Dermis microvascular lymphatic vessel endothelial cell (primary cell): ENCODE results near the gene VPS26B. TPM values are rescaled to one million over a fixed set of nuclear protein-coding genes. Genes with fewer than 3 reads are reported as not detected.
"Not testable (repeated sequence)": the region's sequence is repeated elsewhere in the genome, so short reads cannot be mapped to it uniquely, and the experiment has no call there.

Experiments used
- DNase-seq, 2 donors: peaks; one replicate each; pipeline versions ENCODE4 v3.0.0 to v3.0.0-alpha.2; 2010; ENCODE audit warnings: low read depth in 2 of 2
- total RNA-seq: library from RNA; depleted of rRNA; stranded (reverse); fragments of >200 nt; gene quantifications from 2 replicates; pipeline ENCODE4 v1.2.1, GENCODE V29; 2014

VPS26B gene
- total RNA-seq: 20.4 and 28.1 TPM in 2 replicates

GRCh38 chr11:134223836-134224709, at the start of gene VPS26B, which contains the start of gene NCAPD3:
VPS26B (plus strand) TSS chr11:134224671; CDS start chr11:134225123, 452 bp downstream.
NCAPD3 (minus strand) TSS chr11:134223967; CDS start chr11:134223926, 41 bp downstream.
- DNase-seq: peak; percentile 90 to 96

- DNase-seq: no peak
These were observed 48.2 kb upstream of the VPS26B start for GRCh38 chr11:134176284-134176683.

DNA sequence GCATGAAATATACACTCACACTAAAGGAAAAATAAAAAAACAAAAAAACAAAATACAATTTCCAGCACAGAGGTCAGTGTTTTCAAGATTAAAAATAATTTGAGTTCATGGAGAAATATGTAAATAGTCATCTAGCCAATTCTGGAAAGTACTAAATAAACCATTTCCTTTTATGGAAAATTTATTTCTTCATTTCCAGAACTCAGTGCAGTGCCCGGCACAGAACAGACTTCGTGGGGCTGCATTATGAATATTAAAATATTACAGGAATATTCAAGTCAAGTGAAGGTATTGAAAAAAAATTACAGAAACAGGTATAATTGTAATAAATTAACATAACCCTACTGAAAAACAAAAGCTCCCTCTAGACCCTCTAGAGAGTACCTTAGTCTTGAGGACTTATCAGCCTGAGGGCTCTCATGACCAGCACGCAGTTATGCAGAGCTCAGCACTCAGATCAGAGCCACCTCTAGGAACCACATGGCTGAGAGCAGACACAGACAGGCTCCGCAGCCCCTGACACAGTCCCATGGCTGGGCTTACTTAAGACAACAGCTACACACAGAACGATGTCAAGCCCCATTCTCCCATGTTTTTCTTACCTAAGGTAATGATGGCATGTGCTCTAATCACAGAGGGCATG, 46.3 kb upstream of the VPS26B start:
- no peak for DNase-seq

- DNase-seq: no peak
These were observed 42.8 kb upstream of the VPS26B start for GRCh38 chr11:134181707-134182106.

DNA sequence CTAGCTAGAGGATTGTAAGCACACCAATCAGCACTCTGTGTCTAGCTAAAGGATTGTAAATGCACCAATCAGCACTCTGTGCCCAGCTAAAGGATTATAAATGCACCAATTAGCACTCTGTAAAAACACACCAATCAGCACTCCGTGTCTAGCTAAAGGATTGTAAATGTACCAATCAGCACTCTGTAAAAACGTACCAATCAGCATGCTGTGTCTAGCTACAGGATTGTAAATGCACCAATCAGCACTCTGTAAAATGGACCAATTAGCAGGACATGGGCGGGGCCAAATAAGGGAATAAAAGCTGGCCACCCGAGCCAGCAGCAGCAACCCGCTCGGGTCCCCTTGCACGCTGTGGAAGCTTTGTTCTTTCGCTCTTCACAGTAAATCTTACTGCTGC, 36.4 kb upstream of the VPS26B start:
- DNase-seq: not testable (repeated sequence)

DNA sequence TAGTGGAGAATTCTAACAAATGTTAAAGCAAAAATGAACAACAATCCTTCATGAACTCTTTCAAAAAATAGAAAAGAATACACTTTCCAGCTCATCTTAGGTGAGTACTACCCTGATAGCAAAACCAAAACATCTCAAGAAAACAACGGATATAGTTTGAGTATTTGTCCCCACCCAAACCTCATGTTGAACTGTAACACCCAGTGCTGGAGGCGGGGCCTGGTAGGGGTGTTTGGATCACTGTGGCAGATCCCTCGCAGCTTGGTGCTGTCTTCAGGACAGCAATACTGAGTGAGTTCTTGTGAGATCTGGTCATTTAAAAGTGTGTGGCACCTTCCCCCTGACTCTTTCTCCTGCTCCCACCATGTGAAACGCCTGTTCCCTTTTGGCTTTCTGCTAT, 27.7 kb upstream of the VPS26B start:
- no peak for DNase-seq

DNA sequence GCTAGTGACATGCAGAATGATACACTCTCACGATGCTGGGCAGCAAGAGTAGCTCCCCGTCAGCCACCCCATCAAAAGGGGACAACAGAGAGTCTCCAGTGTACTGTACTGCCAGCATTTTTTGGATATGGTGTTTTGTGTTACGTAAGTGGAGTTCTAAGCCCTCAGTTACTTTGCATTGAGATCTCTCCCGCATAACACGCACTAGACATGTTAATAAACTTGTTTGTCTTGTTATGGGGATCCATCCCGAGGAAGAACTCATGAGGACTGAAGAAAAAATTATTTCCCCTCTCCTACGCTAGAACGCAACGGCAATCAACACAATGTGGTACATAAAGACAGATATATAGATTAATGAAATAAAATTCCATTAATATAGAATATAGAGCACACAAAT, 24.9 kb upstream of the VPS26B start:
- DNase-seq: no peak

GRCh38 chr11:134200688-134201087, 23.8 kb upstream of the VPS26B start:
- no peak for DNase-seq

GRCh38 chr11:134202661-134203060, 21.8 kb upstream of the VPS26B start:
- no peak for DNase-seq

GRCh38 chr11:134205729-134206128, 18.7 kb upstream of the VPS26B start:
- no peak for DNase-seq

GRCh38 chr11:134206185-134206584, 18.3 kb upstream of the VPS26B start:
- no peak for DNase-seq

DNA sequence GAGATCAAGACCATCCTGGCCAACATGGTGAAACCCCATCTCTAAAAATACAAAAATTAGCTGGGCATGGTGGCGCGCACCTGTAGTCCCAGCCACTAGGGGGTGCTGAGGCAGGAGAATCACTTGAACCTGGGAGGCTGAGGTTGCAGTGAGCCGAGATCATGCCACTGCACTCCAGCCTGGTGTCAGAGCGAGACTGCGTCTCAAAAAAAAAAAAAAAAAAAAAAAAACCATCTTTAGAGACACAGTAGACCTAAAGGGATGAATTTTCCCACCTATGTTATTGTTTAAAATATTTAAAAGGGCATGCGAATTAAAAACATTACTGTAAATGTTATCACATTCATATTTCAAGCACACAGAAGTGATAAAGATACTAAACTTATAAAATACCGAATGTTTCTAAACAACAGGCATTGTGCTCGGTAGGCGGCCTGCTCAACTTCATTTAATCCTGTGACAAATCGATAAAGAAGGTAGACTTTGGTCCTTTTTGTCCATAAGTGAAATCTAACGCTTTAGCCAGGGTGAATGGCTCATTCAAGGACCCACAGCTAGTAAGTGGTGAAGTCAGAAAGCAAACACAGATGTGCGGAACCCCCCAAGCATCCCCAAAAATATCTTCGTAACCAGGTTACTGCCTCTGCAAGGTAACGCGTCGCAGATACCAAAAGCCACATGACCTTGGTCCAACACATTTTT, 16.8 kb upstream of the VPS26B start:
- DNase-seq: peak in 1 of 2 donors; percentile 39

GRCh38 chr11:134215836-134216235, 8.6 kb upstream of the VPS26B start:
- DNase-seq: no peak

DNA sequence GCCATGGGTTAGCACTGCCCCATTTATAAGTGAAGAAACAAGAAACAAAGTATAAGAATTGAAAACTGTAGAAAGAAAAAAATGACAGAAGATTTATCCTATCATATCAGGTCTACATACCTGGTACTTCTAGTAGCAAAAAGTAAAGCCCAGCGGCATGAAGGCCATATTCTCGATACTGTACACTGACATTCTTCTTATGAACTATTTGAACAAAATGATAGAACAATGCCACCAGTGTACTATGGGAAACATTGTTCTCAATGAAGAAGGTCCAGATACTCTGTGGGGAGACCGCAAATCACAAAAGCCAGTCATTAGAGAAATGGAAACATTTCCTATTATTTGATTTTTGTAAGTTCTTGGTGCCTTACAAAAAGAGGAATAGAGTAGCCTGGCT, 7.7 kb upstream of the VPS26B start:
- DNase-seq: no peak

DNA sequence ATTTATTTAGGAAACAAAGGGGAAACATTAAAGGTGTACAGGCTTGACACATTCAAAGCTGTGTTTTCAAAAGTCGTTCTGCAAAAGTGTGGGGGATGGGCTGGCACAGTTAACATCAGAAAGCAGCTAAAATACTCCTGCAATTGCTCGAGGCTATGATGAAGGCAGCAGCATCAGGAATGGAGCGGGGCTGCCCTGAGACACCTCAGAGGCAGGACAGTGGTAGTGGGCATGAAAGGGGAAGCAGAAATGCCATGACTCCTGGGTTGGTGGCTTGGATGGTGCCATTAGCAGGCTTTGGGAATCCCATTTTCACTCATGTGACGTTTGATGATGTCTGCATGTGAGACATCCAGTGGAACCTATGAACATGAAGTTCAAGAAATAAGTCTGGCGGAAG, 1.4 kb upstream of the VPS26B start:
- no peak for DNase-seq

GRCh38 chr11:134224710-134225664, 516 bp downstream of the VPS26B start:
- DNase-seq: peak in 1 of 2 donors; percentile 51

DNA sequence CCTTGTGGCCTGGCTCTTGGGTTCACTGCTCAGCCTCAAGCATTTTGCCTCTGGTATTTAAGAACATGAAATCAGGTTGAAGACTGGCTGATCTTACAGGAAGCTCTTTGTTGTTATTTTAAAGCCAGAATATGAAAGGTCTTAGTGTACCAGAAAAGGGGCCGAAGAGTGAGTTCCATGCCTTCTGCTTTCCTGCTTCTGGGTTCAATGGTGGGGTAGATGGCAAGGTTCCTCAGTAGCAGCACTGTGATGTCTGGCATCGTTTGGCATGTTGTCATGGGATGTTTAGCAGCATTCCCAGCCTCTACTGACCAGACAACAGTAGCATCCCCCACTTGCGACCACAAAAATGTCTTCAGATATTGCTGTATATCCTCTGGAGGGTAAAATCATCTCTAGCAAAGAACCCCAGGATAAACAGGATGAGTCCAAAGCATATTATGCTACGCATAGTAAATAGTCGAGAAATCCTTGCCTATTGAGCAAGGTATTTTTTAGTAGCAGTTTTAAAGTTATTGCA, 2.4 kb downstream of the VPS26B start:
- DNase-seq: no peak

- no peak for DNase-seq
These were observed 4.2 kb downstream of the VPS26B start for GRCh38 chr11:134228625-134229024.

- no peak for DNase-seq
These were observed 4.8 kb downstream of the VPS26B start for GRCh38 chr11:134229126-134229790.

GRCh38 chr11:134230339-134230738, 5.9 kb downstream of the VPS26B start:
- DNase-seq: peak in 1 of 2 donors; percentile 37
